ENCODE data around the gene FGD3.

The FGD3 gene

DNA sequence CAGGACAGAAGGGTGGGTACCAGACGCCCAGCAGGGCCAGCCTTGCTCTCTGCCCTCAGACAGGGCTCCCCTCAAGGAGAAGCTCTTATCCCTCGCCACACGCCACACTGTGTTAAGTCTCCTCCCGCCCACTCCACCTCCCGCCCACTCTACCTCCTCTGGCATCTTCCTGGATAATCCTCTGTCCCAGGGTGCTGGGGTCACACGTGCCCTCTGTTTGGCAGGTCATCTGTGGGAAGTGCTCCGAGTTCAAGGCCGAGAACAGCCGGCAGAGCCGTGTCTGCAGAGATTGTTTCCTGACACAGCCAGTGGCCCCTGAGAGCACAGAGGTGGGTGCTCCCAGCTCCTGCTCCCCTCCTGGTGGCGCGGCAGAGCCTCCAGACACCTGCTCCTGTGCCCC, 85.2 kb downstream of the FGD3 start:
- DNase-seq = no peak

DNA sequence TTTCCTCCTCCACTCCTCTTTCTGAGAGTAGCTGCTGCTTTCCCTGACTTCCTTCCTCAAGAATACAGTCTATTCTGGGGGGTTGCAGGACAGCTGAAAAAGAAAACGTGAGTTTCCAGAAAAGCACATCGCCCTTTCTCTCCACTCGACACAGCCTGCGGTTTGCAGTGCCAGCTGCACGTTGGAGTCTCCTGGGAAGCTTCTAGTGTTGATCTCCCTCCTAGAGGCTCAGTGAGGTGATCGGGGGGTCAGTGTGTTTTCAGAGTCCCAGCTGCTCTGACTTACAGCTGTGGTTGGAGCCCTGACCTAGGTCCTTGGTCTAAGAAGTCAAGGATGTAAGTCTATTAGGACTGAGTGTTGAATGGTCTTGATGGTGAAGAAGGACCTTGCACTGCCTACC, 86.2 kb downstream of the FGD3 start:
- DNase-seq = peak; percentile 34

DNA sequence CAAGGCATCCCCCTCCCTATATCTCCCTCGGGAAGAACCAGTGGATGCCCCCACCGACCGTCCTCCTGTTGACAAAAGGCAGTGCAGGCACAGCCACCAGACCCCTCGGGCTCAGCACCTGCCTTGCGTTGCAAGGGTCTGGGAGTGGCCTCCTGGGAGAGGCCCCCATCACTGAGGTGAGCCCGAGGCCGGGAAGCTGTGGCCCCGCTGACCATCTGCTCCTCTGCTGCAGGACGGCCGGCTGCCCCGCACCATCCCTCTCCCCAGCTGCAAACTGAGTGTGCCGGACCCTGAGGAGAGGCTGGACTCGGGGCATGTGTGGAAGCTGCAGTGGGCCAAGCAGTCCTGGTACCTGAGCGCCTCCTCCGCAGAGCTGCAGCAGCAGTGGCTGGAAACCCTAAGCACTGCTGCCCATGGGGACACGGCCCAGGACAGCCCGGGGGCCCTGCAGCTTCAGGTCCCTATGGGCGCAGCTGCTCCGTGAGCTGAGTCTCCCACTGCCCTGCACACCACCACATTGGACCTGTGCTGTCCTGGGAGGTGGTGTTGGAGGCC, 87.9 kb downstream of the FGD3 start:
- DNase-seq = no peak

DNA sequence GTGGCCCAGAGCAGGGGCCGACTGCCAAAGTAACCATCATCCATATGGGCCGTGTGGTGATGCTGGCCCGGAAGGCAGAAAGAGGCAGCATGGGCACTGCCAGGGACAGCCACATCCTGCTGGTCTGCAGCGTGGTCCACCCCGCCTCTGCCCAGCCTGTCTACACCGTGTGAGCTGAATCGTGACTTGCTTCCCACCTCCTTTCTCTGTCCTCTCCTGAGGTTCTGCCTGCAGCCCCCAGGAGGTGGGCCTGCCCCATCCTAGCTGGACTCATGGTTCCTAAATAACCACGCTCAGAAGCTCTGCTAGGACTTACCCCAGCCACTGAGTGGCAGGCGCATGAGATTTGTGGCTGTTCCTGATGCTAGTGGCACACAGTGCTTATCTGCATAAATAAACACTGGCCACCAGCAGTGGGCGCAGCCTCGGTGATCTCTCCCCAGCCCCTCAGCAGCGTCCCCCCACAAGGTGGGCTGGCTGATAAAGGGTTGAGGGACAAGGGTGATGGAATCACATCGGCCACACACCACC, 88.6 kb downstream of the FGD3 start:
- no peak for DNase-seq

DNA sequence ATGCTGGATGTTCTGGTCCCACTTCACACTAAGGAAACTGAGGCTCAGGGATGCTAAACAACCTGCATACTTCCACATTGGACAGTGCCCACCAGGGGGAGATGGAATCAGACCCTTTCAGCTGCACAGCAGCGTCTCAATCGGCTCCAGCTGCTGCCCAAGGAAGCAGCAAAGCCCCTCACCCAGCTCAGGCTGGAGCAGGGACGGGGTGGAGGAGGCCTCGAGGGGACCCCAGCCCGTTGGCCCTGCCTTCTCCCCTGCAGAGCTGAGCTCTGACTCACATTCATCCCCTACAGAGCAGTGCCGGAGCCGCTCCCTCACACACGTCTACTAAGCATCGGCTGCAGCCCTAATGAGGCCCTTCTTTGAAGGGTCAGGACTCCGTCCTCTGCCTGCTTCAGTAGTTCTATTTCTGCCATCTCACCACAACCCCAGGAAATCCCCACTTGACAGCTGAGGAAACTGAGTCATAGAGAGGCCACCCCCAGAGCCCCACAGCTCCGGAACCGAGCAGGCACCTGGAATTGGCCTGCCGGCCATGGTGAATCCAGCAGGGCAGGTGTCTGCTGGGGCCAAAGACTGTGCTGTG, 89.7 kb downstream of the FGD3 start:
- no peak for DNase-seq

DNA sequence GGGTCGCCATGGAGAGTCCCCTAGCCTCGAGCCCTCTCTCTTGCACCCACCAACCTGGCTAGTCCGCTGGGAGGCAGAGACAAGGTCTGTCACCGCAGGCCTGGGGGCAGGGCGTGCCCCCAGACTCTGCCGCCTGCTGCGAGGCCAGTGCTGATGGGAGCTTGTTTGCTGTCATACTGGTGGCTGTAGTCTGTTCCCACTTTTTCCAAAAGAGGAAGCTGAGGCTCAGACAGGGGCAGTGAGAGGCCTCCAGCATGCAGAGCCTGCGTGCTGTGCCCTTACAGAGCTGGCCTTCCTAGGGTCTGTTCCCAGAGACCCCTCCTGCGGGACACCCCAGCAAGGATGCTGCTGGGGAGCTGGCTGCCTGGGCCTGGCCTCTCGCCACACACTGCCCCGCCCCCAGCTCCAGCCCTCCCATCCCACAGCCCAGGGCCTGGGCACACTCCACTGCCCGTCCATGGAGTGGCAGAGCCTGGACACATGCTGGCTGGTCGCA, 90.2 kb downstream of the FGD3 start:
- no peak for DNase-seq

DNA sequence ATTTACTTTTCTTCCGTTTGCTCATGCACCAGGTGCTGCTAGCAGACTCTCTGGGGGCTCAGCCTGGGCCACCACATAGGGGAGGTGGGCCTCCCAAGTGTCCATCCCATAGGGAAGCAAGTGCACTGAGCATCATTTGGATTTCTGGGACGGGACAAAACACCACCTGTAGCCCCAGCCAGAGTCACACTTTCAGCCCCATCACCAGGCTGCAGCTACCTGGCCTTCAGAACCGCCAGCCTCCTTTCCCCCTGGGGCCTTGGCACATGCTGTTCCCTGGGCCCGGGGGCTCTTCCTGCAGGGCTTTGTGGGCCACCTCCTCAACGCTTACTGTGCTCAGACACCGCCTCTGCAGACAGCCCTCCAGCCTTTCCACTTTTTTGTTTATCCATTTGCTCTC, 91.6 kb downstream of the FGD3 start:
- no peak for DNase-seq

DNA sequence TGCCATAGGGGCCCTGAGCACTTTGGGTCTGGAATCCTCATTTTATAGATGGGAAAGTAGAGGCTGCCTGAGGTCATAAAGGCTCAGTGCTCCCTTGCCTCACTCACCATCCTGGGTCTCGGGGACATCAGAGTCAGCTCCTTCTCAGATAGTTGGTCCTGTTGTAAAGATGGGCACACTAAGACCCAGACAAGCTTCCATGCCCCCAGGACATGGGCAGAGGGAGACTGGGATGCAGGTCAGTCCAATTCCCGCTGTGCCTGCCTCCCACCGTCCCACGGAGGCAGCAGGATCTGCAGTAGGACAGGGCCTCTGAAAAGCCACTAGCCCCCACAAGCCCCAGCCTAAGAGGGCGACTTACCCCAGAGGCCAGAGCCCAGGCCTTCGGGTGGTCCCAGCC, 92.1 kb downstream of the FGD3 start:
- DNase-seq = no peak

DNA sequence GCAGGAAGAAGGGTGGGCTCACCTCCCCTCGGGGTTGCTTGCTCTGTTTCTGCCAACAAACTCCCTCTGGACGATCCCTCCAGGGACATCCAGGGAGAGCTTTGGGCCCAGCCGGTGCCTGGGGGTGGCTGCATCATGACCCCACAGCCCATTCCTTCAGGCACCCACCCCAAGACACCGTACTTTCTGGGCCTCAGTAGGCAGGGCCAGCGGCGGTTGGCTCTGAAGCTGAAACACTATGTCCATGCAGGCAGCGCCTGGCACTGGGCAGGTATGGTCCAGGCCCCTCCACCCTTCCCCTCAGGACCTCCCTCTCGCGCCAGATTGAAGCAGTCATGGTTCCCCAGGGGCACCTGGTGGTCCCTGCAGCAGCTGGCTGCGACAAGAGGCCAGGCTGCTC, 92.7 kb downstream of the FGD3 start:
- no peak for DNase-seq

DNA sequence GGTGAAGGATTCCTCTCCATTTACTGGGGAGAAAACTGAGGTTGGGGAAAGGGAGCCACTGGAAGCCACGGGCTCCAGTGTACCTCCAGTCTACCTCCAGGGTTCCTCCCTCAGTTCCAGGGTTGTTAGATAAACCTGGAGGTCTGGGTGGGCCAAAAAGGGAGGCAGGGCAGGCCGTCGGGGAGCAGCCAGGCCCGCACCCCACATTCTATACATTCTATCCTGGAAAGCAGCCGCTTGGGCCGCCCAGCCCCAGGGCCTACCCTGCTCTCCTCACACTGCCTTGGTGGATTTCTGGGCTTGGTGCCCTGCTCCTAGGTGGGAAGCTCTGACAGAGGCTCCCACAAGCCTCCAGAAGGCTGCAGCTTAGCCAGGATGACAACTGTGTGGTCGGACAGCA, 93.1 kb downstream of the FGD3 start:
- DNase-seq = no peak

DNA sequence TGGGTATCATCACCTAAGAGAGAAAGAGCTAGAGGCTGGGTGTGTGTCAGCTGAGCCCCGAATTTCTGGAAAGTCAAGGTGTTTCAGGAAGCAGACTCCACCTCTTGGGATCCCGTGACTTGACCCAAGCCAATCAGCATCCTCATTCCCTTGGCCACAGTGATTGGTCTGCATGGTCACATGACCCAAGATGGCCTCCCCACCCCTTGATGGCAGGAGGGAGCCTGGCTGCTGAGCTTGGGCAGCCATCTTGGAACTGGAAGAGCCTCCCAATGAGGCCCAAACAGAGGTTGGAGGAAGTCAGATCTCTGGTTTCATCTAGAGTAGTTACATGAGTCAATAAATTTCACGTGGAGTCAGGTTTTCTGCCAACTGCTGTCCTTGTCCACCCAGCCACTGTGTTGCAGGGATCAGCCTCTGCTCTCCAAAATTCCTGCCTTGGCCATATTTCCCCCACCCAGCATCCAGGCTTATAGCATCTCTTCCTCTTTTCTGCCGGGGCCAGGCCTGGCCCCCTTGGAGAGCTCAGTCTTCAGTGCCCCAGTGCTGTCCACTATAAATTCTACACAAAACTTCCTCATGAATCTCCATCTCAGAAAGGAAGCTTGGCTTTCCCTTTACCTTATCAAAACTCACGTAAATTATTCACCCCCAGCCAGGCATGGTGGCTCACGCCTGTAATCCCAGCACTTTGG, 93.9 kb downstream of the FGD3 start:
- DNase-seq = no peak

DNA sequence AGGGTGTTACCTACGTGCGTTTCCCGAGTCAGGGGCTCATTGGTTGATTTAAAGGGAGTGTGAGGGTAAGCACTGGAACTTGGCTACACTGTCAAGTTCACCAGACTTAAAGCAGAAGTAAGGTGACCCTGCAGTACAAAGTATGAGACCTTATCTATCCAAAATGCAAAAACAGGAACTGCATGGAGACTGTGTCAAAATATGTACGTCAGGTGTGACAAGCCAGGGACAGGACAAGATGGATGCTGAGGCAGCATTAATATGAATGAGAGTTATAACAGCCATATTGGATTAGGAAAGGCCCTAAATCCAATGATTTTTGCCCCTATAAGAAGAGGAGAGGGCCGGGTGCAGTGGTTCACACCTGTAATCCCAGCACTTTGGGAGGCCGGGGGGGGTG, 95.8 kb downstream of the FGD3 start:
- no peak for DNase-seq

DNA sequence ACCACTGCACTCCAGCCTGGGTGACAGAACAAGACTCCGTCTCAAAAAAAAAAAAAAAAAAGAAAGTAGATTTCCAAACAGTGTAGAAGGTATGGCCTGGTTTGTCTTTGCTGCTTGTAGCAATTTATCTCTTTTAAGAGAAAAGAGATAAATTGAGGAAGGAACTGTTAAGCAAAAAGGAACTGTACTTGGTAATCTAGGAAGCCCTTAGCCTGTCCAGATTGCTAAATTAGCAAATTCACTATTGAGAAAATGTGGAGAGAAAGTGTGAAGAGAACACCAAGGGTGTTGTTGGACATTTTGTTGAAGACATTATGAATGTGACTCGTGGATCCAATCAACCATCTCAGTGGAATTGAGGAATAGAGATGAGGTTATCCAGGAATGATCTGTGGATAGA, 98.2 kb downstream of the FGD3 start:
- DNase-seq = no peak

DNA sequence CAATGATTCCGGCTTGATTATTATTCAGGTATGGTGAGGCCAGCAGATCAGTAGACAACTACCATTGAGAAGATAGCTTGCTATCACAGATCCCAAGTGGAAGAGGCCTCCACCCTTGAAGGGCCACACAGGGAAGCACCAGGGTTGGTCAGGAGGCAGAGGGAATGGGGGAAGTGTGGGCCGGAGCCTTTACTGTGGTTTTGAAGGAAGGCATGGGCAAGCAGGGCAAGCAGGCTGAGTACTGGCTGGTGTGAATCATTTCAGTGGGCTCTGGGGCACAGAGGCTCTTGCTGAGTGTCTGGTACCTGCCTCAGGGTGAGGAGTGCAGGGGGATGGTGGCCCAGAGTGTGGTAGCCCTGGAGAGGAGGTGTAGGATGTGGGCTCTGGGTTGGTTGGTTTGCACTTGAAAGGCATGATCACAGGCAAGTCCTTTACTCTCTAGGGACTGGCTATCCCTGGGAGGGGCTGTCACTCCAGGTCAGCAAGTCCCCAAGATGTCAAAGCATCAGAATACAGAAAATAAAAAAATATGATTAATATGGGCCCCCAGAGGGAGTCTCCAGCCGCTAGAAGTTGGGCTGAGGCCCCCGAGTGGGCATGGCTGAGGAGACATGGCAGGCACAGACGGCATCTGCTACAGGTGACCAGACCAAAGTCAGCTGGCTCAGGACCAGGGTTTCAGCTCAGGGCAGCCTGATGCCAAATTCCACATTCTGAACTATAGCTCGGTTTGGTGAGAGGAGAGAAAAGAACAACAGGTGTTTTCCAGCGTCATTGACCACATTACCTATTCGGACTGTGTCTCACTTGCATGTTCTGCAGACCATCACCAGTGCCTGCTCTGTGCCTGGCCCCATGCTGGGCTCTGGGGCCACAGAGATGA, 101.5 kb downstream of the FGD3 start:
- no peak for DNase-seq

DNA sequence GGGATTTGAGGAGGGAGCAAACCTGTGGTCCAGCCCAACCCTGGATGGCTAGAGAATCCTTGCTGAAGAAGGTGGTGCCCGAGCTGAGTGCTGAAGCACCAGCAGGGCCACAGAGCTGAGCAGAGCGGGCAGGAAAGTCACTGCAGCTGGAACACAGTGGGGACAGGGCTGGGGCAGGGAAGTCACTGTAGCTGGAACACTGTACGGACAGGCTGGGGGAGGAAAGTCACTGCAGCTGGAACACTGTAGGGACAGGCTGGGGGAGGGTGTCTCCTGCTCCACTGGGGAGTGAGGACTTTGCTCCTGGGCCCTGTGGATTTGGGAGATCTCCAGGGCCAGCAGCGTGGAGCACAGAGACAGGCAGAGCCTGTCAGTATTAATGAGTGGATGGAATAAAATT, 102.2 kb downstream of the FGD3 start:
- DNase-seq = no peak

DNA sequence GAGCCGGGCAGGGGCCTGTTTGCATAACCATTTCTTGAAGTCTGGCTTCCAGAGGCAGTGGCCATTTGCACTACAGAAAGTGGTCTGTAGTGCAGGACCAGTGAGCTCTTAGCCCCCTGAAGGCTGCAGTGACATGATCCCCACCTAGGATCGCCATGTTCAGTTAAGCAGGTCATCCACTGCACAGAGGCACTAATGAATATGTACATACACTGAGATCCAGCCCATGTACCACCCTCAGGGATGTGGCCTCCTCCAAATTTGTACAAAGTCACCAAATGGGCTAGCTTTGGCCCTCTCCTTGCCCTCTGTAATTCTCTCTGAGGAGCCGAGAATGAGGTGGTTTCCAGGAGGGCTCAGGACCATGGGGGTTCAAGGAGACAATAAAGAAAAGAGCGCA, 102.9 kb downstream of the FGD3 start:
- no peak for DNase-seq

DNA sequence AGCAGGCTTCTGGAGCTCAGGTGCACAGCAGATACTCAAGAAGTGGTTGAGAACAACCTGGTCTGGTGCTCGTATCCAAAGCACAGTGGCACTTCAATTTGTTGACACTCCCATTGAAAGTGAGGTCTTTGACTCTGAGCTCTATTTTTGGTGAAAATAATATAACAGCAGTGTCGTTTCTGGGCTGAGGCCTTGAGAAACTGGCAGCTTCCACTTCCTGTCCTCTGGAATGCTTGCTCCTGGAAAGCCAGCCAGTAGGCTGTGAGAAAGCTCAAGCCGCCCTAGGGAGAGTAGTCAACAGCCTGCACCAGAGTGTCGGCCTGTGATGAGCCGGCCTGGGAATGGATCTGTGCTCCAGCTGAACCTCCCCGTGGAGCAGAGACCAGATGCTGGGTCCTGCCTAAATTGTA, 104.4 kb downstream of the FGD3 start:
- no peak for DNase-seq

DNA sequence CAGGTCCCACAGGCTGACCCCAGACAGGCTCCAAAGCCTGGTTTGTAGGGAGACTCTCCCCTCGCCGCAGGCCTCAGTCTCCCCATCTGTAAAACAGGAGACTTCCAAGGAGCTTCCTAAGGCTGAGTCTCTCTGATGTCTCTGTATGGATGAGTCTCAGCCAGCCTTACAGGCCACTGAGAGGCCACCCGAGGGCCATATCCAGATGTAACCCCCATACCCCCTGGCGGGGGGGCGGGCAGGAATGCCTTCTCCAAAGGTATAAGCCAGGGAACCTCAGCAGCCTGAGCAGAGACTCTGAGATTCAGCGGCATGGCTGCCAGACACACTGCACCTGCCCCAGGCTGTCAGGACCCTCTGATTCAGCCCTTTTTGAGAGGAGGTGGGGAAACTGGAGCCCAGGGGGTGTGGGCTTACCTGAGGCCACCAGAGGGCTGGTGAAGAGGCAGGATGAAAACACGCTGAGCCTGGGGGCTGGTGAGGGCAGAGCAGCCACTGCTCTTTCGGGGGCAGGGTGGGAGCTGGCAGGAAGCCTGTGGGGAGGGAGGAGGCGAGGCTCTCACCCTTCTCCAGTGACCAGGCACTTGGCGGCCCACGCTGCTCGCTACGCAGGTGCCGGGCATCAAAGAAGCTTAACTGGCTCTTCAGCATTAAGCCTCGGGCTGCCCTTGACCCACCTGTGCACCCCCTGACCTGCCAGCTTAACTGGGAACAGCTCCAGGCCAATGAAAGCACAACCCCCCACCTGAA, 105.6 kb downstream of the FGD3 start:
- no peak for DNase-seq

DNA sequence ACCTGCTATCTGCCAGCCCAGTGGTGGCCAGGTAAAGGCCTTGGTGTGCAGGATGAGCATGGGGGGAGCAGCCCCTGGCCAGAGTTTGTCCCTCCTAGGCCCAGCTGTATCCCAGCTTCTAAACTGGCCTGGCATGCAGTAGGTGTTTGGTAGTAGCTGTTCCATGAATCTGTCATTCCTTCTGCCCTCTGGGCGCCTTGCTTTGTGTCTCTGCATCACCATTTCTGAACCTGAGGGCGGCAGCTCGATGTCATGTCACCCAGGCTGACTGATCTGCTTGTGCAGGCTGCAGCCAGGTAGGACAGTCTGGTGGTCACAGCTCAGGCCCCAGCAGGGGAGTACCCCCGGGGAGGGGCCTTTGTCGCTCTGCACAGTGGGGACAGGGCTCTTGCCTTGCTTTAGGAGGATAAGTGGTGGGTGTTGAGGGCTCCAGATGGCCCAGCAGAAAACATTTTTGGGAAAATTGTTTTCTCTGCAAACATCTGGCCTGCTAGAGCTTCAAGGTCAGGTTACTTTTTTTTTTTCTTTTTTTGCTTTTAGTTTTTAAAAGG, 106.5 kb downstream of the FGD3 start:
- DNase-seq = no peak

DNA sequence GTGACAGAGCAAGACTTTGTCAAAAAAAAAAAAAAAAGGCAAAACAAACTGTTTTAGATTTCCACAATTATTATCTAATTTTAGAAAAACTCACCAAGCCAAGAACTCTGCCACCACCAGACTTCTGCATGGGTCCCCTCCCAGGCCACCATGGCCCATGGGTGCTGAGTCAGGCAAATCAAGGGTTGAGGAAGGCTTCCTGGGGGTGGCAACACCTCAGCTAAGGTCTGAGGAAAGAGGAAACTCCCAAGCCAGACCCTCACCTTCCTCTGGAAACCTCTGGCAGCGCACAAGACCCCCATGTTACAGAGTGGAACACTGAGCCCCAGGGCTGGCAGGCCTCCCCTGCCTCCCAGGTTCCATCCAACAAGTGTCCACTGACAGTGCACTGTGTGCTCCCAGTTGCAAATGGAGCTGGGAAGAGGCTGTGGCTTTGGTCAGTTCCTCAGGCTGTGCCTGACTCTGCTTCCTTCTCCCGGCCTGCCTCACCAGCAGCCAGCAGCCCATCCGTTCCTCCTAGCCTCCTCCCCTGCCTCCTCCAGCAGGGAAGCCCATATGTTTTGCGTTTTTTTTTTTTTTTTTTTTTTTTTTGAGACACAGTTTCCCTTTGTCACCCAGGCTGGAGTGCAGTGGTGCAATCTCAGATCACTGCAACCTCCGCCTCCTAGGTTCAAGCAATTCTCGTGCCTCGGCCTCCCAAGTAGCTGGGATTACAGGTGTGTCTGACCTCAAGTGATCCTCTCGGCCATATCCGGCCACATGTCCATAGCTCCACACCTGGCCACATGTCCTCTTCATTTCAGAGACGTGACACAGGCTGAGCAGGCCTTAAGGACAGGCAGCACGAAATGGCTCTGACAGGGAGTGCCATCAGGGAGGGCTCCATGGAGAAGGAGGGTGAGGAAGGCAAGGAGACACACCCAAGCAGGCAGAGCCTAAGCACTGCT, 107.7 kb downstream of the FGD3 start:
- DNase-seq = no peak

DNA sequence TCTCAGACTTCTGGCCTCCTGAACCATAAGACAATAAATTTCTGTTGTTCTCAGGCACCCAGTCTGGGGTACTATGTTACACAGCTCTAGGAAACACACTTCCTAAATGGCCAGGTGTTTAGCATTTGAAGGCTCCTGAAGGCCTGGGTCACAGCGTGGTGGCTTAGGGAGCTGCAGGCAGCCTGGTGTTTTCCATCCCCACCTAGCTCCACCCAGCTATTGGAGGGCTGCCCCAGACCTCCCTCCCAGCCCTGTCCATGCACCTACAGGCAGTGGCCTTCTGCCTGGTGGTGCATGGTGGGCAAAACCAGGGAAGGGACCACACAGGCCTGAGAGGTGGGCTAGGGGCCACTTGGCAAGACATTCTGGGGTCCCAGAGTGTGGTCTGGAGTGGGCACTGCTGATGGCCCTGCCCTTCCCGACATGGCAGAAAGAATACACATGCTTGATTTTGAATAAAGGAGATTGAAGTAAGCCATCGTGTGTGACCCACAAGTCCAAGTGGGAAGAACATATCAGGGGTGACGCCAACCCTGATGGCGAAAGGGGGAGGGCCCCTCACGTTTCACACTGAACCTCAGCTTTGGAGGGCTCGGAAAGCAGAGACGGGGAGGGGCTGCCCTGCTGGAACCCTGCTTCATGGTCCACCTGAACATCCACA, 109.8 kb downstream of the FGD3 start:
- DNase-seq = no peak

All from NCI-H187 treated with DMSO at 0.1 percent for 48 hours (cell line).